H1 (cell line): ENCODE measurements around the gene TMEM151B. TPM values are rescaled to one million over a fixed set of nuclear protein-coding genes. Genes with fewer than 3 reads are reported as not detected.

Experiments used
- CTCF ChIA-PET: fragments of 300-600 bp; sonication (Branson Sonifier 250); formaldehyde crosslinking; loops from one replicate; lab custom pipeline; 2021; ENCODE audit not compliant: partially characterized antibody; lab: Charles Lee
- POLR2A ChIA-PET: fragments of 300-600 bp; sonication (Branson Sonifier 250); formaldehyde crosslinking; loops from one replicate; lab custom pipeline; 2021; ENCODE audit warnings: inconsistent platforms; ENCODE audit not compliant: partially characterized antibody; lab: Charles Lee
- DNase-seq, 2 experiments: peaks; one replicate each; pipeline versions ENCODE4 v3.0.0 to v3.0.0-alpha.2; 2010 to 2022; ENCODE audit warnings: low spot score in 2 of 2, low read depth in 1 of 2, mixed read lengths in 1 of 2
- FAIRE-seq: peaks from 2 replicates; lab custom pipeline; 2011; peaks lifted over from hg19 to GRCh38; lab: Jason Lieb, UNC
- H2AFZ ChIP-seq: 2 replicates; pipeline ENCODE4 v1.8.1; 2012; ENCODE audit warnings: low read length, inconsistent platforms
- H2AK5ac ChIP-seq: 2 replicates; pipeline ENCODE4 v1.6.1; 2013; ENCODE audit warnings: low read depth, low read length
- H2BK120ac ChIP-seq: replicated peaks from 2 replicates; pipeline ENCODE3; 2013; ENCODE audit warnings: low read depth, low read length, inconsistent platforms
- H2BK12ac ChIP-seq: 2 replicates; pipeline ENCODE4 v1.6.1; 2013; ENCODE audit warnings: low read depth, low read length
- H2BK15ac ChIP-seq: 2 replicates; pipeline ENCODE4 v1.6.1; 2013; ENCODE audit warnings: low read length
- H2BK20ac ChIP-seq: 2 replicates; pipeline ENCODE4 v1.6.1; 2013; ENCODE audit warnings: low read length
- H2BK5ac ChIP-seq: 2 replicates; pipeline ENCODE4 v1.6.1; 2013; ENCODE audit warnings: low read depth, low read length
- H3K14ac ChIP-seq: 2 replicates; pipeline ENCODE4 v1.6.1; 2013; ENCODE audit warnings: inconsistent platforms; ENCODE audit not compliant: insufficient read length
- H3K18ac ChIP-seq: 2 replicates; pipeline ENCODE4 v1.6.1; 2013; ENCODE audit warnings: low read length; ENCODE audit errors: extremely low read depth
- H3K23ac ChIP-seq: 2 replicates; pipeline ENCODE4 v1.6.1; 2013; ENCODE audit warnings: inconsistent platforms; ENCODE audit not compliant: insufficient read length
- H3K23me2 ChIP-seq: 2 replicates; pipeline ENCODE4 v1.6.1; 2013; ENCODE audit warnings: low read depth, low read length
- H3K27ac ChIP-seq: 2 replicates; pipeline ENCODE4 v1.6.1; 2011; ENCODE audit warnings: low read depth, low read length, inconsistent platforms
- H3K27me3 ChIP-seq, 4 experiments: replicated peaks in 1 of 4; 1 replicate in 1 of 4; 2 replicates in 3 of 4; pipeline versions ENCODE4 v1.6.1 to v1.8.1; 2011 to 2013; ENCODE audit warnings: low read length in 3 of 4, mild to moderate bottlenecking in 3 of 4, inconsistent platforms in 2 of 4, mixed read lengths in 2 of 4, moderate library complexity in 1 of 4; ENCODE audit not compliant: control insufficient read depth in 3 of 4, insufficient read depth in 3 of 4; ENCODE audit errors: extremely low read depth in 1 of 4
- H3K36me3 ChIP-seq, 4 experiments: 2 replicates each; pipeline versions ENCODE4 v1.6.1 to v1.8.1; 2011 to 2013; ENCODE audit warnings: mild to moderate bottlenecking in 4 of 4, low read length in 3 of 4, moderate library complexity in 2 of 4, control low read depth in 1 of 4, inconsistent platforms in 1 of 4; ENCODE audit not compliant: insufficient read depth in 4 of 4, control insufficient read depth in 2 of 4
- H3K4ac ChIP-seq: replicated peaks from 2 replicates; pipeline ENCODE3; 2013; ENCODE audit warnings: low read length, low read depth, mixed read lengths, inconsistent platforms; ENCODE audit not compliant: insufficient read length
- H3K4me1 ChIP-seq, 4 experiments: replicated peaks in 1 of 4; 1 replicate in 1 of 4; 2 replicates in 3 of 4; pipeline versions ENCODE4 v1.6.1 to v1.8.1; 2011 to 2013; ENCODE audit warnings: low read length in 3 of 4, inconsistent platforms in 2 of 4, mixed read lengths in 1 of 4; ENCODE audit not compliant: insufficient read depth in 4 of 4, control insufficient read depth in 3 of 4
- H3K4me2 ChIP-seq, 2 experiments: 2 replicates each; pipeline versions ENCODE4 v1.6.1 to v1.8.1; 2011 to 2013; ENCODE audit warnings: low read depth in 2 of 2, low read length in 2 of 2, control low read depth in 1 of 2, inconsistent platforms in 1 of 2, mild to moderate bottlenecking in 1 of 2; ENCODE audit not compliant: insufficient read depth in 1 of 2
- H3K4me3 ChIP-seq, 4 experiments: fragments of 200-600, 300-600 bp in 1 of 4; sonication (generic), shearing (Covaris generic), sonication (Bioruptor Twin) in 1 of 4; 2 replicates each; pipeline versions ENCODE4 v1.5.1 to v1.8.1; 2011 to 2016; ENCODE audit warnings: low read length in 4 of 4, low read depth in 3 of 4, control low read depth in 2 of 4, inconsistent platforms in 2 of 4, mild to moderate bottlenecking in 2 of 4, mixed read lengths in 1 of 4, moderate library complexity in 1 of 4; ENCODE audit not compliant: insufficient read depth in 2 of 4; ENCODE audit errors: extremely low read depth in 1 of 4
- H3K56ac ChIP-seq: replicated peaks from 2 replicates; pipeline ENCODE3; 2013; ENCODE audit warnings: low read depth, mild to moderate bottlenecking, mixed read lengths, low read length, inconsistent platforms; ENCODE audit not compliant: insufficient read length
- H3K79me1 ChIP-seq: 2 replicates; pipeline ENCODE4 v1.6.1; 2013; ENCODE audit warnings: low read depth, low read length, control low read depth
- H3K79me2 ChIP-seq, 2 experiments: 2 replicates each; pipeline versions ENCODE4 v1.6.1 to v1.8.1; 2012 to 2013; ENCODE audit warnings: low read length in 2 of 2, mild to moderate bottlenecking in 2 of 2, inconsistent platforms in 1 of 2; ENCODE audit not compliant: insufficient read depth in 2 of 2, control insufficient read depth in 1 of 2
- H3K9ac ChIP-seq, 4 experiments: replicated peaks in 1 of 4; 1 replicate in 1 of 4; 2 replicates in 3 of 4; pipeline versions ENCODE4 v1.6.1 to v1.8.1; 2011 to 2013; ENCODE audit warnings: low read depth in 3 of 4, low read length in 3 of 4, control low read depth in 2 of 4, mild to moderate bottlenecking in 2 of 4, moderate library complexity in 2 of 4, inconsistent platforms in 1 of 4; ENCODE audit errors: extremely low read depth in 1 of 4
- H3K9me3 ChIP-seq, 2 experiments: 2 replicates each; pipeline versions ENCODE4 v1.6.1 to v1.8.1; 2012 to 2013; ENCODE audit warnings: mild to moderate bottlenecking in 2 of 2, moderate library complexity in 2 of 2, control low read depth in 1 of 2, inconsistent platforms in 1 of 2, low read depth in 1 of 2, low read length in 1 of 2, mixed read lengths in 1 of 2; ENCODE audit not compliant: insufficient read depth in 2 of 2
- H4K20me1 ChIP-seq, 2 experiments: replicated peaks in 1 of 2; 2 replicates each; pipeline versions ENCODE3 to v1.8.1; 2011 to 2013; ENCODE audit warnings: inconsistent platforms in 2 of 2, low read length in 2 of 2, mild to moderate bottlenecking in 1 of 2; ENCODE audit not compliant: insufficient read depth in 2 of 2, control insufficient read depth in 1 of 2
- H4K5ac ChIP-seq: 2 replicates; pipeline ENCODE4 v1.6.1; 2013; ENCODE audit warnings: low read length, low read depth, mixed read lengths, inconsistent platforms; ENCODE audit not compliant: insufficient read length
- H4K8ac ChIP-seq: 2 replicates; pipeline ENCODE4 v1.8.0; 2013; ENCODE audit warnings: mild to moderate bottlenecking, moderate library complexity, low read length, inconsistent platforms; ENCODE audit not compliant: insufficient read depth; ENCODE audit errors: extremely low read depth
- H4K91ac ChIP-seq: replicated peaks from 2 replicates; pipeline ENCODE3; 2013; ENCODE audit warnings: low read length, mixed read lengths, inconsistent platforms; ENCODE audit not compliant: insufficient read length
- EGR1 ChIP-seq: IDR thresholded peaks from 2 replicates; pipeline ENCODE4 v1.6.1; 2011; ENCODE audit warnings: low read depth, low read length, borderline replicate concordance
- POLR2A ChIP-seq, 2 experiments: IDR thresholded peaks; 1 replicate in 1 of 2; 2 replicates in 1 of 2; pipeline ENCODE4 v1.6.1; 2011; ENCODE audit warnings: low read depth in 2 of 2, low read length in 2 of 2, mild to moderate bottlenecking in 2 of 2; ENCODE audit errors: control extremely low read depth in 1 of 2
- RAD21 ChIP-seq, 2 experiments: IDR thresholded peaks in 1 of 2; conservative IDR thresholded peaks in 1 of 2; 2 replicates each; pipeline ENCODE4 v1.6.1; 2011; ENCODE audit warnings: low read depth in 2 of 2, low read length in 2 of 2, improper control_type of control experiment in 1 of 2, inconsistent platforms in 1 of 2, mild to moderate bottlenecking in 1 of 2, moderate library complexity in 1 of 2
- RFX5 ChIP-seq: IDR thresholded peaks from 2 replicates; pipeline ENCODE4 v1.6.1; 2011; ENCODE audit warnings: low read depth, low read length, improper control_type of control experiment, borderline replicate concordance
- SP1 ChIP-seq: IDR thresholded peaks from 2 replicates; pipeline ENCODE4 v1.6.1; 2011; ENCODE audit warnings: low read depth, low read length
- WGBS, 2 experiments: shearing (Covaris generic) in 1 of 2; methylation state at CpG; one replicate each; pipeline versions ENCODE4 v1.1.6 to v1.1.7; 2013 to 2015; ENCODE audit warnings: low lambda C conversion rate in 2 of 2, mixed read lengths in 2 of 2, inconsistent platforms in 1 of 2, low coverage in 1 of 2, missing lambda C conversion rate in 1 of 2; ENCODE audit not compliant: insufficient replicate concordance in 2 of 2, insufficient coverage in 1 of 2, insufficient read length in 1 of 2; ENCODE audit errors: extremely low coverage in 1 of 2, missing lambda C conversion rate in 1 of 2; 5-methylcytosine and 5-hydroxymethylcytosine counted together
- polyA plus RNA-seq, 7 experiments: library from polyadenylated mRNA; depleted of rRNA in 3 of 7; stranded (reverse) in 5 of 7; unstranded in 2 of 7; fragments of >200 nt in 5 of 7; fragments of 200-250 nt in 2 of 7; gene quantifications; 1 replicate in 5 of 7; 2 replicates in 1 of 7; 4 replicates in 1 of 7; pipeline versions ENCODE4 v1.2.1 to v1.2.3, GENCODE V29; 2011 to 2013; ENCODE audit warnings: missing spikeins in 2 of 7, mixed read lengths in 2 of 7
- total RNA-seq: library from RNA; stranded (reverse); fragmentation: NEBNext Ultra II Directional; extraction: Animal tissue kit (Norgen Biotek cat#: 25700); gene quantifications from 2 replicates; pipeline ENCODE4 v1.2.1, GENCODE V29; 2021

The TMEM151B gene
- total and polyA plus RNA-seq, 2 of the 8 experiments (the other 6 are each of a cell fraction or from before 2014, with no cell fraction given): 8.0 to 15.5 TPM

DNA sequence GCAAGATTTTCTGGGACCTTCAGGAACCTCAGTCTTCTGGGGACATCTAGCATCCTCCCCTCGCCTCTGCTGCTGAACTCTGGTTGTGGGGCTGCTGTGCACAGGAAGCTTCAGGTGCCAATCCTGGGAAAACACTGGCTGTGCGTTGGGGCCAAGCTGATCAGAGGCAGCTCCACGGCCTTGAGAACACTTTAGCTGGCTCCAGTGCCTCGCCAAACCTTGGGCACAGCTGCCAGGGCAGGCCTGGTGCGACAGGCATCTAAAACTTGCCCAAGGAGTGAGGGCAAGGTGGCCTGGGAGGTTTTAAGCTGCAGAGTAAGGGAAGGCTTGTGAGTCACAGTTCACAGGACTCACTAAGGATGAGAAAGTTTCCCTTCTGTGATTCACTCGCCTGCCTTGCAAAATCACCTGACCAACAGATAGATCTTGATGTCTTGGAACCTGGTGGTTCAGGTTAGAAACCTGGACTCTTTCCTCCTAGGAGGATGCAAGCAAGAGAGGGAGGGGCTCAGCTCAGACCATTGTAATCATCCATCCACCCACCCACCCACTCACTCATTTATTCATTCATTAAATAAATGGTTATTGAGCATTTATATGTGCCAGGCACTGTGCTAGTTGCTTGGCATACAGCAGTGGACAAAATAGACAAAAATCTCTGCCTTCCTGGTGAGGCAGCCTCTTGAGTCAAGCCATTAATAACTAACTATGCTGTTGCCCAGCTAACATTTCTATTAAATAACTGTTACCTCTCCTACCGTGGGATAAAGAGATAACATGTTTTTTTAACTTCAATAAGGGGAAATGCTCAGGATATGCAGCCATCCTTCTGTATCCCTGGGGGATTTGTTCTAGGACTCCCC, 69.7 kb downstream of the TMEM151B start:
- Histone ChIP-seq H3K23ac (no peak overlapping the region), H3K23me2 (no peaks in the 10 kb centered on the region; the same call in 1 of the 2 replicates), H3K4ac (no peak overlapping the region), H3K14ac (no peak overlapping the region), H2AK5ac (no peak overlapping the region), H2AFZ (no peak overlapping the region), H3K36me3 (no peaks in the 10 kb centered on the region), H3K27me3 (peaks cover 3 to 7% (median 6%) of the 10 kb centered on the region in 4 experiments; a peak in 5 of 7 replicates), H3K27ac (no peak overlapping the region), H2BK120ac (no peak overlapping the region), H3K9ac (no peak overlapping the region), H3K4me2 (no peak overlapping the region), H3K79me1 (no peaks in the 10 kb centered on the region), H4K5ac (no peak overlapping the region), H3K4me1 (peaks cover 0 to 5% (median under 1%) of the 10 kb centered on the region in 4 experiments; a peak in 3 of 7 replicates), H2BK5ac (no peak overlapping the region), H4K91ac (no peak overlapping the region), H4K20me1 (no peaks in the 10 kb centered on the region), H3K9me3 (no peaks in the 10 kb centered on the region), H4K8ac (no peak overlapping the region; the same call in 1 of the 2 replicates), H3K56ac (no peak overlapping the region), H2BK20ac (no peak overlapping the region), H2BK15ac (no peak overlapping the region), H2BK12ac (no peak overlapping the region), H3K4me3 (no peak overlapping the region), H3K79me2 (no peaks in the 10 kb centered on the region), H3K18ac (no peak overlapping the region)
- FAIRE-seq (no peak), DNase-seq (no peak)
- 81% methylated on average over 7 of the region's 7 CpGs; no CpG with 5 or more reads in 1 of the 2 experiments for WGBS, 2 experiments
- ChIA-PET CTCF (interaction anchor here (0.9 to 10.2 kb wide), 12 partner anchors 9 to 190 kb away, joined by 3 to 153 read pairs (median 6); partner anchors contain the start of genes AARS2, SLC35B2 and TMEM151B), POLR2A (interaction anchor here (0.9 to 3.0 kb wide), 5 partner anchors 33 to 93 kb away, joined by 3 to 11 read pairs (median 4); partner anchors contain the start of gene HSP90AB1)
- TF ChIP-seq RFX5: no peak
- TF ChIP-seq RAD21 (IDR thresholded peaks at IDR 0.05 in 1 of 2, conservative IDR thresholded peaks at IDR 0.05 in 1 of 2; ENCODE audit: low read depth in 2 of 2, low read length in 2 of 2): no peak
- TF ChIP-seq EGR1: no peak
- no peak for TF ChIP-seq POLR2A (IDR thresholded peaks at IDR 0.05; ENCODE audit: control extremely low read depth in 1 of 2, low read depth in 2 of 2, low read length in 2 of 2)
- no peak for TF ChIP-seq SP1
